Anterior cingulate cortex (tissue), 58 donors: ENCODE results near the gene SV2B.

Experiments
- DNase-seq, 58 donors: peaks; one replicate each; lab custom pipeline; 2025; lab: John Stamatoyannopoulos, UW

SV2B gene

DNA sequence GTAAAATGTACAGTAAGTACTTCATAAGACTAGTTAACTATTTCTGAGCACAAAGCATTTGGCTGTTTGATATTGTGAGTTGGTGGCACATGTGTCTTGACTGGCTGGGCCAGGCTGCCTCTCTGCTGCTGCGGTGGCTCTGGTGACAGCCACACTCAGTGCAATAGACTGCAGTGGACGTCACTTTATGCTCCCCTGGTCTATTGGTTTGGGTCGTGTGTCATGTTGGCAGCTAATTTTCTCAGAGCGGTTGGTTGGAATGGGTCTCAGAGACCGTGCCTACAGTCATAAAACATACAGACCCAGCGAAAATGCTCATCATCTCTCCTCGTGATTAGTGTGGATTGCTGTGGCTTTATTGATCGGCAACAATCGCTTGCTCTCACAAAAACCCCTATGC is 71.3 kb downstream of the SV2B start:
- no peak for DNase-seq

DNA sequence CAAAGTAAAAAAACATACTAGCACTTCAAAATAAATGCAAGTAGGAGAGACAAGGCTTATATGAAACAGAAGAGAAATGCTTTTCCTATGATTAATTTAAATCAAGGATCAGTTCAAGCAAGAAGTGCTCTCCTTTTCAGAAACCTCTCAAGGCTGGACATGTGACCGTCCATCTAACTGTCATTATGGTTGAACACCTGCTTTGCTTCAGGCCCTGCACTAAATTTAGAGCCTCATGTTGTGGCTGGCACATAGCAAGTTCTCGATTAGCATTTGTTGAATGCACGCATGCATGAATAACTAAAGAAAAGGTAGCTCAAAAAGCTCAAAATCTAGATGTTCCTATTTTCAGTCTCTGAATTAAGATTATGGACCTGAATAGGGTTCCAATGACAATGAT is 82.0 kb downstream of the SV2B start:
- no peak for DNase-seq

DNA sequence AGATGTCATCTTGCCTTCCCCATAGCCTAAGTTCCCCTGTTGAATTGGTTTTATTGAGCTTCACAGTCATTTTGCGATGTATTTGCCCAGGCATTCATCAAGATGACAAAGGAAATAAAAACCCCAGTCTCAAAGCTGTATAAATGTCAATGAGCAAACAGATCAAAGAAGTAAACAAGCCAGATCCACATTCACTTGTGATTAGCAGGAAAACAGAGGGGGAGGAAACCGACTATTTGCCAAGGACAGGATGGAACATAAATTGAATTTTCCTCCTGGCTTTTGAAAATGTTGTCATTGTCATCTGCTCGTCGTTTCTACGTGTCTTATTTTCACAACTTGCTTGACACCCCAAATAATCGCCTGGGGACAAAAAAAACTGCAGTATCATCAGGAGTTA is 83.5 kb downstream of the SV2B start:
- DNase-seq, result no peak

DNA sequence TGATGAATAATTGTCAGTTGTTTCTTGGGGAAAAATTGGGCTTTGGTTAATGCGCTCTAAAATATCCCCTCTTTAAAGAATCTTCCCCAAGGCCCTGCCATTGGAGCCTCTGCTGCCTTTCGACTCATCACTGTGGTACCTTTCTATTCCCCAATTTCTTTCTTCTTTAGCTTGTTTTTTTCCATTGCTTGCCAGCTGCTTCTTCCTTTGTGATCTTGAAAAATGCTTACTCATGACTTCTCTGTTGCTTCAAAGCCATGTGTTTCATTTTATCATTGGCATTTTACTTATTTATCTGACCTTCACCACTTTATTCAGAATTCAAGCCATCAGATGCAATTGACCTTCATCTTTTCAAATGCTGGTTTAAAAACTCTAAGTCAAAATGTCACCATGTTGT is 84.4 kb downstream of the SV2B start:
- DNase-seq, result no peak

DNA sequence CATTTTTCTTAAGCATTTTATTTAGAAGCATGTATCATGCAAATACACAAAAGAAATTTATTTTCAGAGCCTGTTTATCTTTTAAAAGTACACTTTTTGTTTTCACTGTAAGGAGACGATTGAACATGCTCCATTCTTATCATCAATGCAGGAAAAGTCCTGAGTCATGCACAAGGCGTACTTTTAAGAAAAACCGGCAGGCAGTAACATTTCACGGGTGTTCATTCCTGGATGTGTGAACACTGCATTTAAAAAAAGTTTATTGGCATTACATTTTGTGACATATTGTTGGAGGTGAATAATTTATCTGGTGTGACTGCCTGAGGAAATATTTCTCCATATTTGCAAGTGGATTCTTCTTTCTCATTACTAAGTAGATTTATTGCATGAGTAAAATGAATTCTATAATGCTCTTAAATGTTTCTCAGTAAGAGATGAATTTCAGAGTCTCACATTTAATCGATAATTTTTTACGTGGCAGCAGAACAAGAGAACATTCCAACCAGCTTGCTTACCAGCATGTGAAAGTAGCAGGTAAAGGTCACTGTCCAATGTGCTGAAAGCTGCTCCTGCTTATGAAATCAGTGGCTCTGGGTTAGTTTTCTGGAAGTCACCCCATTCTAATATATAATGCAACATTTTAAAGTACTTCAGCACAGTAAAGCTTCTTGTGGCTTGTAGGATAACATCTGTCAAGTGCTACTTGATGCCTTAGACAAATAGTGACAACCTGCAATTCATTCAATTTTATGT is 87.0 kb downstream of the SV2B start:
- peak in 2 of 58 donors; percentile 6 to 18 for DNase-seq

DNA sequence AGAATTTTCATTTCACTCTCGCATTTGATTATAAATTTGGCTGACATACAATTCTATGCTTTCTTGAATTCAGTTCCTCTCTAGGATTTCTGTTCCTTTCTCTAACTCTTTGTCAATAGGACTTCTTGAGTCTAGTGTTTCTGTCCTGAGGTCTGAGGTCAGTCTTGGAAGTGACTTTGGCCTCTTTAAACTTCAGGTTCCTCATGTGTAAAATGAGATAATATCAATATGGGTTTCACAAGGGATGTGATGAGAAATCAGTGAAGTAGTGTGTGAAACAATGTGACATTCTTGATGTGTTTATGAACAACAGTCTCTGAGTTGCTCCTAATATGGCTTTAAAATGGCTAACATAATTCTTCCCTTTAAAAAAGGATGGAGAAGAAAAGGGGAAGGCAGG is 92.2 kb downstream of the SV2B start:
- DNase-seq, result no peak

DNA sequence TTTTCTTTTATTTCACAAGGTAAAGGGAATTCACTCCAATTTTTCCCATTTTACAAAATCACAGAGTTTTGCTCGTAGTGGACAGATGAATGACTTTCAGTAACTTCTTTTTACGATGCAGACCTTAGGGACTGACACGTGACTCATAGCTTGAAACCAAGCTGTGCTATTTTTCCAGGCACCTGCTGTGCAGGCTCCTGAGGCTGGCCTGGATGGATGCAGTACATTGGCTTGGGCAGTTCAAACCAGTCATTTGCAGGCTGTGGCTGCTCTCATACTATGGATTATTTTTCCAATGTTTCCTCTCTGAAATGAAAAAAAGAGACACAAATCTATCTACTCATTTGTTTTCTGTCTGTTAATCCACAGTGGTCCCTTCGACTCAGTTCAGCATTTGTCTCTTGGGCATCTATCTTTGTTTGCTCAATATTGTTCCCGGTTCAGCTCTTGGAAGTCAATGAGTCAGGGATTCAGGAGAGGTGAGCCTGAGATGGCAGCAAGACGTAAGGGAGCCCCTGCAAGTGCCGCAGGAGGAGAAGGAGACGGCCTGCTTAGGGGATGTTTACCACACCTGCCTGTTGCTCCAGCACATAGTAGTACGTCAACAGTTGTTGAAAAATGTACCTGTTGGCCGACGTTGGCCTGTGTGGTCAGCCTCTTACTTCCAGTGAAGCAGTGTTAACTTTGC is 92.8 kb downstream of the SV2B start:
- no peak for DNase-seq

DNA sequence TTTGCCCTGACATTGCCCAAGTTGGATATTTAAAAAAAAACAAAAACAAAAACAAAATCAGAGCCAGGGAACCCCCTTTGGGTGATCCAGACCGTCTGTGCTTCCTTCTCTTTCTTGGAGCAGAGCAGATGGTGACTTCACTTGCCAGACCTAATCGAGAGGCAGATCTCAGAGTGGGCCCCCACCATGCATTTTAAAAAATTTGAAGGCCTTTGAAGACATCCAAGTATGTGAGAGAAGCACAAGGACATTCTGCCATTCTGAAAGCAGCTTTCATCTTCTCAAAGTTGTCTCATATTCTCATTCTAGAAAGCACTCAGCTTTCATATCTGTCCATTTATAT is 93.3 kb downstream of the SV2B start:
- no peak for DNase-seq

DNA sequence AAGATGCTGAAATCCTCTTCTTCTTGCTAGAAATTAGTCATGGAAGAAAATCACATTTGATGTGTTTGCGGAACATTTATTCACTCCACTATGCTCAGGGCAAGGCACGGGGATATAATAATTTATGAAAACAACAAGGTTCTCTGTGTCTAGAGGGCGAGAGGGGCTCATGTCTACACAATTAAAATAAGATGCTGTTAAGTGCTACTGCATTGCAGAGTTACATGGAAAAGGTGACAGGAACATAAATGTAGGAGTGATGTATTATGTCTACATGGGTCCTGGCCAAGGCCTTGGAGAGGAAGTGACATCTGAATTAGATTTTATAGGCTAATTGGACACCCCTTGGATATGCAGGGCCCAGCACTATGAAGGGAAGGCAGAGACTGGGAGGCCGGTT is 96.1 kb downstream of the SV2B start:
- no peak for DNase-seq

DNA sequence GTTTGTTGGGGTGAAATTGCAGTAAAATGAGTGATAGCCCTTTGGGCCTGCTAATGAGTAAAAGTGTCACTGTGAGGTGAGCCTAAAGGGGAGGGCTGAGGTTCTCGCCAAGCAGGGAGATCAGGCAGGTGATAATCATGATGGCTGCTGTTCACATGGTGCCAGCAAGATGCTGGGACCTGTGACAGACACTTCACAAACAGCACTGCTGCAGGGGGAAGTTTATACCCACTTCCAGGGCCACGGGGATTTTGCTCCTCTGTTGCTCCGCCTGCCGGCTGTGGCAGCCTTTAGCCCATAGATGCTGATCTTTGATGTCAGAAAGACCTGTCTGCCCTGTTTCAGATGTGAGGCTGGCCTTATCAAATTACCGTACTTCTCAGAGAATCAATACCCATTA is 96.7 kb downstream of the SV2B start:
- DNase-seq, result no peak

DNA sequence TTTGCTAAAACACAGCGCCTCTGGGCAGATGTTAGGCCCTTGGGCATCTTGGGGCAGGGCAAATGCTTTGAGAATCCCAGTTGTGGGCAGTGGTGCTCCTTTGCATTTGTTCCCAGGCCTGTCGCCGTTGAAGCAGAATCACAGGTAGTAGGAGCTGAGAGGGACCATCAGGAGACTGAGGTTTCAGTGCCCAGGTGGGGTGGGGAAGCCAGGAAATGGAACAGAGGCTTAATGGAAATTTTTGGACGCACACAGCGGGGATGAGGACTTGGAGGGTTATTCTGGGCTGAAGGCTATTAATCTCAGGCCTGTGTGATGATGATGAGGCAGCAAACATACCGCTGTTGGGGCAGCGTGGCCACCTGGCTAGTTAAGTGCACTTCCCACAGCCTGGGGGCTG is 99.5 kb downstream of the SV2B start:
- no peak for DNase-seq

DNA sequence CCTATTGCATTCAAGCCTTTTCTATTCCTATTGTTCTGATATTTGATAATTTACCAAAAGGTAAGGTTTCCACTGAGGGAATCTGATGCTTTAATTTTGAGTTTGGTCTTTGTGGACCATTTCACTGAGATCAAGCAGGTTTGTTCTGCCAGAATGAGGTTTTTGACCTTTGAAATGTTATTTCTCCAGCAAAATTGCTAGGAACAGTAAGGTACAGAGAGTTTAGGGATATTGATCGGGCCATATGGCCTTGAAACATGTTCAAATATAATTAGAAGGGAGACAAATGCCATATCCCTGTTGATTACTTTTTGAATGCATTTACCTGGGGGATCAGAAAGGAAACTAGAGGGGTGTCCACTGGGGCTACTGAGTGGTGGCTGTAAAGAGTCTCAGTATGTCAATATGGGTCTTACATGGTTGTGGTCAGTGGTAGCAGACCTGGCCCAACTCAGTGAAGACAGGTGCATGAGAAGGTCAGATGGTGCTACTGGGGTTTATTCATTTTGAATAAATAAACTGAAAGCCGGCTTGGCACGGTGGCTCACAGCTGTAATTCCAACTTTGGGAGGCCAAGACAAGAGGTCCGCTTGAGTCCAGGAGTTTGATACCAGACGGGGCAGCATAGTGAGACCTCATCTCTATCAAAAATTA is 100.2 kb downstream of the SV2B start:
- DNase-seq, result no peak

DNA sequence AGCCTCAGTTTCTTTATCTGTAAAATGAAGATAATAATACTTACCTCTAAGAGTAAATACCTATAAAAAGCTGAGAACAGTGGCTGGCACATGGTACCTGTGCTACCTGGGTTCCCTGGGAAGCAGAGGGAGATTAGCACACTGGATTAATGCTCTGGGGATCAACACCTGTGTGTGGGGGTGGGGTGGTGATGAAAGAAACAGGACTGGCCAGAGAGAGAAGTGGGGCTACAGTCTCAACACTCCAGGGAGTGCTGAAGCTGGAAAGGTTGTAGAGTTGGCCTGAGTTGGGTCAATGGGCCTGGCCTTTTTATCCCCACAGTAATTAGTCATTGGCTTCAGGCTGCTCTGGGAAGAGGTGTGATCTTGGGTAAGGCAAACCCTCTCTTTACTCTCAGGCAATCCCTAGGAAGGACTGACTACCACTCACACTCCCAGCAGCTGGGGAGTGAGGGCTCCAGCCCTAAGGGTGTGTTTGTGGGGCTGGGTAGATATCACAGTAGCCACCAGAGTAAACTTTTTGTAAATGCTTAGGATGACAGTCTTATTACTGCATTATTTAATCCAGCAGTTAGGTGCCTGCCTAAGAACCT is 102.5 kb downstream of the SV2B start:
- no peak for DNase-seq

DNA sequence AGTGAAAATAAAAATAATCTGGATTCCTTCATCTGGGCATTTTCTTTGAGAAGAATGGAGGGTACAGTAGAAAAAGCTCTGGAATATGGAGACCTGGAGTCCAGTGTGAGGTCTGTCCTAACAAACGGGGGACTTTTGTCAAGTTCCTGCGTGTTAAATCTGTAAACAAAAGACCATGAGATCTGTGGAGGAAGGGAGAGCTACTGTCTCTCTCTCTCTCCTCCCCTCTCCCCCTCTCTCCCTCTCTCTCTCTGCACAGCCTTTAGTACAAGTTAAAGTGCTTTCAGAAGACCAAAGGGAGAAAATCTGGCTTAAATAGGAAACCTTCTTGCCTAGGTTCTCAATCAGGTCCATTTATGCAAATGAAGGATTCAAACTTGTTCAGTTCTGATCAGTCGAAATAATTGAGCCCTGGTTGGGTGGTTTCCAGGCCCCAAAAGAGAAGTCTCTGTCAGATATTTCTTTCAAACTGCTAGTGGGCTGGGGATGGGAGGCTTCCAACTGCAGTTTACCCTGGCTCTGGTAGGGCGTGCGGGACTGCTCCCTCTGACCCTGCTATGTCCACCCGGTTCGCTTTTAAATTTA is 103.7 kb downstream of the SV2B start:
- DNase-seq, result no peak

DNA sequence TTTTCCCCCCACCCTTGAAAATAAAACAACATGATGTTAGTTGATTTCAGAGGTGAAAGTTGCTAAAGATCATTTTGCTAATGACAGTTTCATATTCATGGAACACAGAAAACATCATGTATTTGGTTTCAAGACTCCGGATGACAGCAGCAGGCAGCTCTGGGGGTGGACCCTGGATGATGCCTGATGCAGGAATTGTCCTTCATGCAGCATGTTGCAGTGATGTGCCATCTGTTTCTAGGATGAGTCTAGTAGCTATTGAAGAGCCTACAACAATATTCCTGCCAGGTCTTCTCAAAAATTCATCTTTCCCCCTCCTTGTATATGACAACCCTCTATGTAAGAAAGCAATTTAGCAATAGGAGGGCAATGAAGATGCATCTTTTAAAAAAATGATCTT is 108.3 kb downstream of the SV2B start:
- DNase-seq, result peak in 14 of 58 donors; percentile 3 to 53 (median 28)

DNA sequence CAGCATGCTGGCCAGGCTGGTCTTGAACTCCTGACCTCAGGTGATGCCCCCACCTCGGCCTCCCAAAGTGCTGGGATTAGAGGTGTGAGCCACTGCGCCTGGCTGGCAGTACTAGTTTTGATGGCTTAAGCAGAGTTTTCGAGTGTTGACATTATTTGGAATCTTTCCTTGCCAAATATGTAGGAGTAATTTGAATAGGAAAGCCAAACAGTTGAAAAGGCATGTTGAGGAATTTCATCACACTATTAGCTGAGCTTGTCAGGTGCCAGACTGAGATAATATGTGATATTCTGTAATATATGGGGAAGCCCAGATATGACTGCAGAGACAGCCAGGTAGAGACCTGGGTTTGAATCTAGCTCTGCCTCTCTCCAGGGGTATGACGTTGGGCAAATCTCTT is 109.3 kb downstream of the SV2B start:
- DNase-seq, result no peak

DNA sequence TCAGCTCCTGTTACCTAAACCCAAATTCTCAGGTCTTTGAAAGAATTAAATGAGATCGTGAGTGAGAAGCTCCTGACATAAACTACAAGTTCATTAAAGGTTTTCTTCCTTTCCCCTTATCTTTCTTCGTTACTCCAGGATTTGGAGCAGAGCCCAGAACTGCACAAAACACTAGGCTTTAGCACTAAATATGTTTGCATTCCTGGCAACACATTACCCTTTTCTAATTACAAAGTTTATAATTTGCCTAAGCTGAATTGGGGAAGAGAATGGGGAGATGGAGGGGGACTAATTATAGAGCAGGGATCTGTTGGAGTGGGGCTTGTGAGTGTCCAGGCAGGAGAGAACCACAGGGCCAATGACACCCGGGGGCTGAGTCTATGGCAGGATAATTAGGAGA is 109.7 kb downstream of the SV2B start:
- DNase-seq, result no peak

DNA sequence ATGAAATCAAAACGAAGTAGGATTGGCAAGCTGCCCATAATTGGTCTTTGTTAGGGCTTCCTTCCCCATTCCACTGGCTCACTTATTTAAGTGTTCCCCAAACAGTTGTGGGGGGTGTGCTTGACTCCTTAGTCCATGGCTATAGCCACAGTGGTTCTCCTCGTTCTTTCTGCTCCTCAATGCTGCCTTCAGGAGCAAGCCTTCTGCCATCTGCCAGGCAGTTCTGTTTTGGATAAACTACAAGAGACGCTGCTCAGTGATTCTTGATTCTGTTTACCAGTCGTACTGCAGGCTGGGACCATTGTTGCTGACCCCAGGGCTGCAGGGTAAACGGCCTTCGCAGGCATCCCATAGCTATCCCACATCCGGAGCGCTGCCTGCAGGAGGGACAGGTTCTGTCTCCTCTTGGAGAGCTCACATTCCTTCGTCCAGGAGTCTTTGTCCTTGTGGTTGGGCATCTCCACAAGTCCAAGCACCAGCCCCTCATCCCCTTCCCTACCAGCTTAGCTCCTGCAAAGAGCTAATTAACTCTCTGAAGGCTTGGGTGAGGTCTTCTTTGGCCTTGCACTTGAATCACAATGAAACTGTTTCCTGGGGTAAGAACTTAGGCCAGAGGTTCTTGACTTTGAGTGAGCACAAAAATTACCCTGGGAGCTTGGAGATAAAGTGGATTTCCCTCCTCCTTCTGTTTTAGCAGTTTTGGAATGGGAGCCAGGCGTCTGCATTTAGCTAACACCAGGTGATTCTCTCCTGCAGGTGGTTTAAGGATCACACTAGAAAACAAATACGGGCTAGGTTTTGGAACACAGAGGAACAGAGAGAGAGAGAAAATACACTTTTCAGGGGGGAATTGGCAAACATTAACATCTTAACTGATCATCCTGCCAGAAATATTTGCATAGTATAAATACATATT is 114.9 kb downstream of the SV2B start:
- DNase-seq, result no peak

DNA sequence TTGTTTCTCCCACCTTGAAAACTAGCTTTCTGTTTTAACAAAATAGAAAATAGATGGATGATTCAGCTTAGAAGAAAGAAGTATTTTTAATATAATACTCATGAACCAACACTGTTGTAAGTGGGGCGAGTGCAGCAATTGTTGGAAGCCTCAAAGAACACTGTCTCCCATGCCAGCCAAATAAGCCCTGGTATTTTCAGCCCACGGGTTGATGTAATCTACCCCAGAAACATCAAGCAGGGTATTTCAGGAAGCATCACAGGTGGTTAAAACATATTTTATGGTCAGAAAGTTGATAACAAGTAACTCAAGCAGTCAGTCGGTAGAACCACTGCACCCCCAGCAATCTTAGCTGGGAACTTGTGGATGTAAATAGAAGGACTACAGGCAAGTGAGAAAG is 115.9 kb downstream of the SV2B start:
- DNase-seq, result peak in 14 of 58 donors; percentile 5 to 73 (median 26)

DNA sequence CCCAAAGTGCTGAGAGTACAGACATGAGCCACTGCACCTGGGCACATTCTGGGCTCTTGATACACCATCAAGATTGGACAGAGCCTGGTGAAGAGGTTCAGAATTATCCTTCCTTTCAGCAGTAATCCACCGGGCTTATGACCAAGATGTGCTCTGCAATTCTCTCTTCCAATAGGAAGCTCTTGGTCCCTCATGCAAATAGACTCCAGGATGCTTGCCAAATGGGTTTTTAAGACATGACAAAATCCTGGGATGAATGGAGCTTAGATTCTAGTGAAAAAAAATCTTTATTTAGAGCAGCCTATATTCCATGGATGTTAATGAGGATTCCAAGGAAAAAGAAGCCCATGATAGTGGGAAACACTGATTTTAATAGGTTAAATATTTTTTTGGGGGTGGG is 119.1 kb downstream of the SV2B start:
- DNase-seq, result peak in 1 of 58 donors; percentile 16
